GM18873 (cell line): Measurements from ENCODE around the gene MIDN.

ENCODE experiments used
- ATAC-seq: cut with Tn5 transposase; IDR thresholded peaks from one replicate; pipeline ENCODE4 v1.9.1; 2021; ENCODE audit warnings: mild to moderate bottlenecking, moderate library complexity, moderate number of reproducible peaks; ENCODE audit not compliant: unreplicated experiment, low FRiP score

The MIDN gene

DNA sequence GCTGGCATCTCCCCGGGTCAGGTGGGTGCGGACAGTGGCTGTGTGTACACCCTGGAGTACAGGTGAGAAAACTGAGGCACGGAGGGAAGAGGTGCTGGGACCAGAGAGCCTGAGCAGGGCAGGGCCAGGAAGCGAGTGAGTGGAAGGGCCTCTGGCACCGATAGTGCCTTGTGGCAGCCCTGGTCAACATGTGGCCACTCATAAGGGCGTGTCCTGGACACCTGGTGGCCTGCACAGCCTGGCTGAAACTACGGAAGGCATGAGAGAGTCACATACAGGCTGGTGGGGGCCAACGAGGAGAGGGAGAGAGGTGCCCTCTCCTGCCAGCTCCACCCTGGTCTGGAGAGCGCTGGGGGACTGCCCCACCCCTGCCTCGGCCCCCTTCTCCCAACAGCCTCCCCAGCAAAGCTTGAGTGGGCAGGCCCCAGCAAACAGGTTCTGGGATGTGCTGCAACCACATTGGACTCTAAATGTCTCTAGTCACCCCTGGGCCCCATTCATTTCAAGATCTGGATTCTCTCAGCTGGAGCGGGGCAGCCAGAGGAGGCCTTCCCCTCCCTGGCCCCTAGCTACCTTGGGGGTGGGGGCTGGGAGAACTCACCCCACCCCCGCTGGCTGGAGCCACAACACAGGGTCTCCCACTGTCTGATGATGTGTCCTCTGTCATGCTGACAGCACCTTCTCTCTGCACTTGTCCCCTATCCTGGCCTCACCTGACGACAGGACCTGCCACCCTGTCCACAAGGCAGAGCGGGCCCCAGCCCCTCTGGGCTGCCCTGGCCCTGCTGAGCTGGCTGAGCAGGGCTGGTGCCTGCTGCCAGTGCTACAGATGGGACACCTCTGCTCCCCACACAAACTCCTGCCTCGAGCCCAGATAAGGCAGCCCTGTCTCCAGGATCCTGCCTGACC is 16.4 kb upstream of the MIDN start:
- no peak for ATAC-seq

GRCh38 chr19:1232652-1233072 is 15.7 kb upstream of the MIDN start:
- no peak for ATAC-seq

GRCh38 chr19:1233115-1233667 is 15.2 kb upstream of the MIDN start:
- no peak for ATAC-seq

- no peak for ATAC-seq
Measured at GRCh38 chr19:1234051-1234954, 14.1 kb upstream of the MIDN start.

DNA sequence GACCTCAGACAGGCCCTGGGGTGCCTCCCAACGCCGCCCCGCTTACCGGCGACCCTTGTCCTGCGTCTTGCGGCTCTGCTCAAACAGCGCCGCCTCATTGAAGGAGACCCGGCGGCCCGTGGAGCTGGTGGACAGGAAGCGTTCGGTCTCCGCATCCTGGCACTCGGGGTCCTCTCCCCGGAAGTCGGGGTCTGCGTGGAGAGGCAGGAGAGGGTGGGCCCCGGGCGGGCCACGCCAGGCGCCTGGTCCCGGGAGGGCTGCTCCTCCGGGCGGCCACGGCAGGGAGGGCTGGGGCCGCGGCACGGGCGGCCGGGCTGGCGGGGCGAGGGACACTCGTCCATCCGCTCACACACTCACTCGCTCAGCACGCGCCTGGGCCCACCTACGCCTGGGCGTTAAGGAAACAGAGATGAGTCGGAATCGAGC is 13.4 kb upstream of the MIDN start:
- ATAC-seq: no peak

GRCh38 chr19:1235625-1236538 is 12.5 kb upstream of the MIDN start:
- no peak for ATAC-seq

DNA sequence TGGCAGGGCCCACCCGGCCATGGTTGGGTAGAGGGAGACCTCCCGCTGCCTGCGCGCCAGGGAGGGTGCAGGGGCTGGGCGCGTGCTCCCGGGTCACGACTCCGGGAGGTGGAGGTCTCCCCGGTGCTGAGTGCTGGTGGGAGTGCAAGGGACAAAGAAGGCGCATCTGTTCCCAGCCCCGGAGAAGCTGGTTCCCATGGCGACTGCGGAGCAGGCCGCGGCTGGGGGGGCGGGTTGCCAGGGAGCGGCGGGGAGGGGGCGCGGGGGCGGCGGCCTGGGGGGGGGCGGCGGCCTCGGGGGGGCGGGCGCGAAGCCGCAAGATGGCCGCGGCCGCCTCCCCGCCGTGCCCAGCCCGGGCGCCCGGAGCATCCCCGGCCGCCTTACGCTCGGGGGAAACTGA is 11.8 kb upstream of the MIDN start:
- ATAC-seq: no peak

DNA sequence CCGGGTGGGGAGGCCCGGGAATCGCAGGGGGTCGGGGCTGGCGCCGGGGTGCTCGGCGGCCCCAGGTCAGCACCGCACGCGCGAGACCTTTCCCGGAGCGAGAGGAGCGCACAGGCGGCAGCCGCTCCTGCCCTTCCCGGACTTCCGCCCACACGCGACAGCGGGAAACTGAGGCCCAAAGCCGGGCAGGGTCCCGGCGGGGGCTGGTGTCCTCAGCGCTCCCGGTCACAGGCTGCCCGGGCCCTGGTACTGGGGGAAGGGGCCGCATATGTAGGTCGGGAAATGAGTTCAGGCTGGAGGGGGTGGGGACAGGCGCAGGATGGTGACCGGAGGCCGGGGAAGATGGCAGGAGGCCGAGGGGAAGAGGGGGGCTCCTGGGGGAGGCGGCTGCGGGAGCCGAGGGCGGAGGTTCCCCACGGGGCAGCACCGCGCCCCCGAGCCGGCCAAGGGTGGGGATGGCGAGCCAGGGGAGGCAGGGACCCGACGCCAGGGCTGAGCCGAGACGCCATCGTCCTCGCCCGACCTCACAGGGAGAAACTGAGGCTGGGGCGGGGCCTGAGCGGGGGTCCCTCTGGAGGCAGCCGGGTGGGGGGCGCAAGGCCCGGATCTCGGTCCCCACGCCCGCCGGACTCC is 11.2 kb upstream of the MIDN start:
- no peak for ATAC-seq

- no peak for ATAC-seq
Measured at GRCh38 chr19:1237754-1238368, 10.5 kb upstream of the MIDN start, which contains the start of gene CBARP. Gene CBARP (minus strand): TSS chr19:1238005. CDS start chr19:1236100, 1,905 bp downstream.

- ATAC-seq: no peak
Measured at GRCh38 chr19:1238369-1239303, 9.7 kb upstream of the MIDN start.

DNA sequence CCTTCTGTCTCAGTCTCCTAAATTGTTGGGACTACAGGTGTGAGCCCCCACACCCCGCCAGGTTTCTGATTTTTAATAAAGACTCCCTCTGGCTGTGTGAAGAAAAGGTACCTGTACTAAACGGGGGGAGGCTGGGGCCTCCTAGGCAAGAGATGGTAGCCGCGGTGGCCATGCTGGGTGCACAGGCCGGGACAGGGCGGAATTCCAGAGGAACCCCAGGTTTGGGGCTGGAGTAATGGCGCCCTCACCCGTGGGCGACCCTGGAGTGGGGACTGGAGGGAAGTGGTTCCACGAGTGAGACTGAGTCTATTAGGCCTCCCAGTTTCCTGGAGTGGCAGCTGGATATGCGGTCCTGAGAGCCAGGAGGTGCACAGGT is 9.0 kb upstream of the MIDN start:
- no peak for ATAC-seq

DNA sequence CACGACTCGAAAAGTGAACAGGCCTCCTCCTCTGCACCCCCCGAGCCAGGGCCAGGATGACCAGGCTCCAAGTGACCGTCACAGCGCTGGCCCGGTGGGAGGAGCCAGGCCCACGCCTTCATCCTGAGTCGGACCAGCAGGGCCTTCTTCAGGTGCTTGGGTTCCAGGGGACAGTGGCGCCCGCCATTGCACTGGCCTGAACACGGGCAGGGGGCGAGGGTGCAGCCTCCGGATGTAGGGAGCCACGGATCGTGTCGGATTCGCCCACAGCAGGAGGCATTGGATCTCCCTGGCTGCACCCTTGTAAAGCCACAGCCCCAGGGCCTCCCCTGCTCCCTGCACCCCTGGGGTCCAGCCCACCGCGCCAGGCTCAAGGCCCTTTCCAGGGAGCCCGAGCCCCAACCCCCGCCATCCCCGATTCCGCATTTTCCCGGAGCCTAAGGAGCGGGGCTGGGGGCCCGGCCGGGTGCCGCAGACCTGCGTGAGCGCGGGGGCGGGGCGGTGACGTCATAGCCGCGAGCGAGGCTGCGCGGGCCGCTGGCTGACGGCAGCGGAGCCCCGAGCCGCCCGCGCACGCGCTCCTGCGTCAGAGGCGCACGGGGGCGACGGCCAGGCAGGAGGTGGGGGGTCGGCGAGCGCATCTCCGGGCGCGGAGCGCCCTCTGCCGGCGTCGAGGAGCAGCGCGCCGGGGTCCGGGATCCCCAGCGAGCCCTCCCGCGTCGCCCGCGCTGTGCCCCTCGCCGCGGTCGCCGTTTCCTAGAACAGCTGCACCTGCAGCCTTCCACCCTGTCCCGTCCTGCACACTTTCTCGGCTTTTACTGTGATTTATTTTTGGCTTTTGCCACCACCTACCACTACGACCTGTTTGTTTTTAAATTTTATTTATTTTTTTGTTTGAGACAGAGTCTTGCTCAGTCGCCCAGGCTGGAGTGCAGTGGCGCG is 8.3 kb upstream of the MIDN start:
- no peak for ATAC-seq

- no peak for ATAC-seq
Measured at GRCh38 chr19:1240925-1241324, 7.5 kb upstream of the MIDN start.

DNA sequence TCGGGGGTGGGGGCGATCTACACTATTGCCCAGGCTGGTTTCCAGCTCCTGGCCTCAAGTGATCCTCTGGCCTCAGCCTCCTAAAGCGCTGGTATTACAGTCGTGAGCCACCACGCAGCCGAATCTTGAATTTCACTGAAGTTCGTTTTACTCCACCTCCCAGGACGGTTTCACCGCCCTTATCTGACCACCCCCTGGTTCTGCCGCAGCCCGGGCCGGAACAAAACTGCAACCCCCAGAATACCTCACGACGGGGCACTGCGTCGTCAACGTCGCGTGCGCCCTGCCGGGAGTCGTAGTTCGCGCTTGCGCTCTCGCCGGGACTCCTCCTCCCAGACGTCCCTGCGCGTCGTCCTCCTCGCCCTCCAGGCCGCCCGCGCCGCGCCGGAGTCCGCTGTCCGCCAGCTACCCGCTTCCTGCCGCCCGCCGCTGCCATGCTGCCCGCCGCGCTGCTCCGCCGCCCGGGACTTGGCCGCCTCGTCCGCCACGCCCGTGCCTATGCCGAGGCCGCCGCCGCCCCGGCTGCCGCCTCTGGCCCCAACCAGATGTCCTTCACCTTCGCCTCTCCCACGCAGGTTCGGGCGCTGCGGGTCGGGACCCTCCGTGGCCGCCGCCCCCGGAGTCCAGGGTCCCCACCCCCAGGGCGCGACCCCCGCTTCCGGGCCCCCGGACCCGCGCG is 6.8 kb upstream of the MIDN start, which contains the start of gene ATP5F1D:
TSS of gene ATP5F1D (plus strand) at position 335 of the 679 bp plus-strand sequence. CDS start at position 435, 100 bp downstream.
- peak; percentile 42 for ATAC-seq

DNA sequence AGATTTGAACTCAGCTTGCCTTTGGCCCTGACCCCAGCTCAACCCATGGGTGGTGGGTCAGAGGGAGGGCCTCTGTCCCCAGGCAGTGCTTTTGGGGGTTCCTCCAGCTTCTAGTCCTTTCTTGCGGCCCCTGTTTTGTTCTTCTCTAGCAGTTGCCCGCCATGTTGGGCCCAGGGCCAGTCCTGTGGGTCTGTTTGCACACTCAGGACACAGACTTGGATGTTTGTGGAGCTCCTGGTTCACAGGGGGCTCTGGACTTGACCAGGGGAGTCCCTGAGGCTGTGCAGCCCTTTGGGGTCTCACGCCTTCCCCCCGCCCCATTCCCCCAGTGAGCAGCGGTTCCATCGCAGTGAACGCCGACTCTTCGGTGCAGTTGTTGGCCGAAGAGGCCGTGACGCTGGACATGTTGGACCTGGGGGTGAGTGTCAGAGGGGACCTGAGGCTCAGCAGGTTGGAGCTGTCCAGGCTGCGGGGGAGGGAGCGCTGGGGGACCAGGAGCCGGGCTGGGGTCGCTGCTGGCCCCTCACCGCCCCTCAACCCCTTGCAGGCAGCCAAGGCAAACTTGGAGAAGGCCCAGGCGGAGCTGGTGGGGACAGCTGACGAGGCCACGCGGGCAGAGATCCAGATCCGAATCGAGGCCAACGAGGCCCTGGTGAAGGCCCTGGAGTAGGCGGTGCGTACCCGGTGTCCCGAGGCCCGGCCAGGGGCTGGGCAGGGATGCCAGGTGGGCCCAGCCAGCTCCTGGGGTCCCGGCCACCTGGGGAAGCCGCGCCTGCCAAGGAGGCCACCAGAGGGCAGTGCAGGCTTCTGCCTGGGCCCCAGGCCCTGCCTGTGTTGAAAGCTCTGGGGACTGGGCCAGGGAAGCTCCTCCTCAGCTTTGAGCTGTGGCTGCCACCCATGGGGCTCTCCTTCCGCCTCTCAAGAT is 4.4 kb upstream of the MIDN start:
- ATAC-seq: no peak
